Aorta (tissue), 5 donors: ENCODE measurements around the gene ETHE1. TPM values are rescaled to one million over a fixed set of nuclear protein-coding genes. Genes with fewer than 3 reads are reported as not detected.

Source experiments
- ATAC-seq: fragments of 200-7000 bp; cut with Tn5 transposase; one replicate; pipeline ENCODE4 v1.9.1; 2022; ENCODE audit warnings: moderate library complexity; ENCODE audit not compliant: low FRiP score
- DNase-seq, 2 donors: peaks; one replicate each; pipeline ENCODE4 v3.0.0-alpha.2; 2020
- H3K27ac ChIP-seq, 2 donors: one replicate each; pipeline ENCODE4 v1.5.1; 2013; ENCODE audit warnings: low read length in 2 of 2, mild to moderate bottlenecking in 2 of 2, moderate library complexity in 2 of 2, control low read depth in 1 of 2, inconsistent platforms in 1 of 2, low read depth in 1 of 2
- H3K27me3 ChIP-seq, 2 donors: one replicate each; pipeline ENCODE4 v1.6.1; 2013; ENCODE audit warnings: control low read depth in 1 of 2, low read length in 1 of 2, mild to moderate bottlenecking in 1 of 2, moderate library complexity in 1 of 2; ENCODE audit not compliant: insufficient read depth in 2 of 2, control insufficient read depth in 1 of 2
- H3K36me3 ChIP-seq, 2 donors: one replicate each; pipeline ENCODE4 v1.6.1; 2013; ENCODE audit warnings: control low read depth in 1 of 2, low read length in 1 of 2, mild to moderate bottlenecking in 1 of 2; ENCODE audit not compliant: insufficient read depth in 2 of 2, control insufficient read depth in 1 of 2
- H3K4me1 ChIP-seq, 2 donors: one replicate each; pipeline ENCODE4 v1.6.1; 2013; ENCODE audit warnings: low read length in 2 of 2, control low read depth in 1 of 2, mild to moderate bottlenecking in 1 of 2, moderate library complexity in 1 of 2; ENCODE audit not compliant: insufficient read depth in 2 of 2, control insufficient read depth in 1 of 2
- H3K4me3 ChIP-seq, 2 donors: one replicate each; pipeline ENCODE4 v1.5.1; 2013; ENCODE audit warnings: low read length in 2 of 2, control low read depth in 1 of 2, mild to moderate bottlenecking in 1 of 2
- H3K9me3 ChIP-seq: one replicate; pipeline ENCODE4 v1.6.1; 2013; ENCODE audit warnings: mild to moderate bottlenecking, low read length; ENCODE audit not compliant: control insufficient read depth
- WGBS, 2 donors: extraction: QIAGEN DNeasy Blood & Tissue Kit; methylation state at CpG; one replicate each; pipeline ENCODE4 v1.1.7; 2013; 5-methylcytosine and 5-hydroxymethylcytosine counted together
- intact Hi-C, 2 donors: fragments of 100-400 bp; cut with DNase I; formaldehyde crosslinking; loops; one replicate each; pipeline versions ENCODE4 v1.14.2 to v1.15.0; 2022
- long read RNA-seq, 2 donors: library from polyadenylated mRNA; unstranded; transcript quantifications; one replicate each; pipeline ENCODE4 v2.0.0, GENCODE V29; 2020 to 2021
- polyA plus RNA-seq, 2 donors: library from polyadenylated mRNA; stranded (reverse); fragments of 200-250 nt; gene quantifications; one replicate each; pipeline ENCODE4 v1.2.3, GENCODE V29; 2013
- total RNA-seq, 2 donors: library from RNA; stranded (reverse); fragmentation: NEBNext Ultra II Directional; extraction: Animal tissue kit (Norgen Biotek cat#: 25700); gene quantifications; one replicate each; pipeline ENCODE4 v1.2.1, GENCODE V29; 2021
- donor health status: healthy with polysubstance abuse.
- donor health status: Bipolar disorder and iron deficiency.
- donor health status: DM: no; HTN: no; CAD: no.
- donor health status: DM: no; HTN: no; CAD: no.
- donor health status: DM: yes; HTN: yes; CAD: no.

ETHE1 gene
- total RNA-seq (10 to 100 TPM; 21.7 to 30.7 TPM), polyA plus RNA-seq (10 to 100 TPM; 44.3 to 47.1 TPM)
- long read RNA-seq, donor 1, transcript ETHE1-201 (7 exons, 963 nt), result major isoform, 23 of 31 reads
- long read RNA-seq, donor 1, partial matches to known transcripts, result 2 of 31 reads
- long read RNA-seq, donor 1, other reads (novel, unspliced or antisense), result 4 of 31 reads
- long read RNA-seq, donor 2, transcript ETHE1-201 (7 exons, 963 nt), result major isoform, 7 of 11 reads
- long read RNA-seq, donor 2, partial matches to known transcripts, result 1 of 11 reads
- long read RNA-seq, donor 2, other reads (novel, unspliced or antisense), result 2 of 11 reads

GRCh38 chr19:43526884-43527859 is at the start of gene ETHE1:
Gene ETHE1, minus strand, starts transcription at chr19:43527201. Its CDS starts 24 bp downstream, at chr19:43527177.
- Histone ChIP-seq H3K9me3 (no peaks in the 10 kb centered on the region), H3K27ac (peak within 1 kb of the TSS in 1 of 2 donors; percentile 92), H3K4me1 (no peaks in the 10 kb centered on the region), H3K36me3 (no peaks in the 10 kb centered on the region), H3K27me3 (no peaks in the 10 kb centered on the region), H3K4me3 (peak within 1 kb of the TSS; percentile 80 to 95)
- intact Hi-C loops, result no loop called here
- 2 to 4% methylated on average over 54 of the region's 54 CpGs for WGBS, 2 donors
- ATAC-seq (peak; percentile 94), DNase-seq (peak; percentile 92 to 95)

GRCh38 chr19:43575955-43576878 is 49.2 kb upstream of the ETHE1 start:
- ATAC-seq (no peak), DNase-seq (no peak)
- H3K4me3 ChIP-seq, result no peak overlapping the region
- H3K27me3 ChIP-seq, result no peaks in the 10 kb centered on the region
- H3K36me3 ChIP-seq, result no peaks in the 10 kb centered on the region
- 66 to 69% methylated on average over 37 of the region's 37 CpGs for WGBS, 2 donors
- no peaks in the 10 kb centered on the region for H3K9me3 ChIP-seq
- intact Hi-C loops, result loop anchor here (1.0 kb wide), 1 partner anchor 20 kb away; the partner anchor contains the start of genes IRGQ (in 2 of the 2) and ZNF576 (in 2 of the 2)
- H3K27ac ChIP-seq, result no peak overlapping the region
- no peaks in the 10 kb centered on the region for H3K4me1 ChIP-seq

GRCh38 chr19:43575156-43575950 is 48.4 kb upstream of the ETHE1 start, which contains the start of the genes PINLYP and XRCC1:
Gene PINLYP, plus strand, starts transcription at chr19:43575801. Its CDS starts 1,391 bp downstream, at chr19:43577192.
Gene XRCC1, minus strand, starts transcription at chr19:43575527. Its CDS starts 69 bp downstream, at chr19:43575458.
- H3K4me1 ChIP-seq, result no peaks in the 10 kb centered on the region
- WGBS, 2 donors, result 0 to 1% methylated on average over 45 to 51 of the region's 51 CpGs
- peak within 1 kb of the TSS in 1 of 2 donors; percentile 68 for H3K27ac ChIP-seq

GRCh38 chr19:43574424-43575155 is 47.6 kb upstream of the ETHE1 start:
- Histone ChIP-seq H3K4me3 (peak overlapping the region; percentile 62 to 86), H3K36me3 (no peaks in the 10 kb centered on the region), H3K27me3 (no peaks in the 10 kb centered on the region), H3K9me3 (no peaks in the 10 kb centered on the region), H3K4me1 (no peaks in the 10 kb centered on the region), H3K27ac (peak overlapping the region in 1 of 2 donors; percentile 31)
- ATAC-seq, result no peak
- DNase-seq, result no peak
- intact Hi-C loops, result loop anchor here (1.0 kb wide), 1 partner anchor 22 kb away; the partner anchor contains the start of genes IRGQ (in 2 of the 2) and ZNF576 (in 2 of the 2)
- 28 to 30% methylated on average over 12 of the region's 12 CpGs for WGBS, 2 donors

More at GRCh38 chr19:43575156-43575950, 48.4 kb upstream of the ETHE1 start, which contains the start of the genes PINLYP and XRCC1:
- DNase-seq (peak; percentile 99), ATAC-seq (peak; percentile 99)
- no peaks in the 10 kb centered on the region for H3K9me3 ChIP-seq
- intact Hi-C loops, result loop anchor here (1.0 kb wide), 1 partner anchor 21 kb away; the partner anchor contains the start of genes IRGQ (in 2 of the 2) and ZNF576 (in 2 of the 2)
- peak within 1 kb of the TSS; percentile 62 to 86 for H3K4me3 ChIP-seq
- no peaks in the 10 kb centered on the region for H3K27me3 ChIP-seq
- H3K36me3 ChIP-seq, result no peaks in the 10 kb centered on the region

GRCh38 chr19:43572171-43572588 is 45.2 kb upstream of the ETHE1 start:
- no peaks in the 10 kb centered on the region for H3K4me1 ChIP-seq
- no peak for ATAC-seq
- intact Hi-C loops, result no loop called here
- DNase-seq, result no peak
- no peaks in the 10 kb centered on the region for H3K36me3 ChIP-seq
- no peak overlapping the region for H3K27ac ChIP-seq
- H3K4me3 ChIP-seq, result no peak overlapping the region
- H3K9me3 ChIP-seq, result no peaks in the 10 kb centered on the region
- no peaks in the 10 kb centered on the region for H3K27me3 ChIP-seq
- 11 to 38% methylated on average over 3 of the region's 3 CpGs for WGBS, 2 donors

GRCh38 chr19:43570174-43570791 is 43.3 kb upstream of the ETHE1 start:
- no peaks in the 10 kb centered on the region for H3K27me3 ChIP-seq
- H3K4me1 ChIP-seq, result no peaks in the 10 kb centered on the region
- H3K9me3 ChIP-seq, result no peaks in the 10 kb centered on the region
- no peaks in the 10 kb centered on the region for H3K36me3 ChIP-seq
- no peak for DNase-seq
- H3K4me3 ChIP-seq, result no peak overlapping the region
- no peak for ATAC-seq
- intact Hi-C loops, result no loop called here
- WGBS, 2 donors, result 90 to 91% methylated on average over 5 of the region's 5 CpGs
- no peak overlapping the region for H3K27ac ChIP-seq

GRCh38 chr19:43569657-43570056 is 42.7 kb upstream of the ETHE1 start:
- Histone ChIP-seq H3K36me3 (no peaks in the 10 kb centered on the region), H3K27me3 (no peaks in the 10 kb centered on the region), H3K4me3 (no peak overlapping the region), H3K27ac (no peak overlapping the region), H3K9me3 (no peaks in the 10 kb centered on the region), H3K4me1 (no peaks in the 10 kb centered on the region)
- ATAC-seq (no peak), DNase-seq (no peak)
- intact Hi-C loops, result no loop called here
- WGBS, 2 donors, result 68 to 71% methylated on average over 5 of the region's 5 CpGs
